ENCODE results near the gene BTBD9.

Gene BTBD9

DNA sequence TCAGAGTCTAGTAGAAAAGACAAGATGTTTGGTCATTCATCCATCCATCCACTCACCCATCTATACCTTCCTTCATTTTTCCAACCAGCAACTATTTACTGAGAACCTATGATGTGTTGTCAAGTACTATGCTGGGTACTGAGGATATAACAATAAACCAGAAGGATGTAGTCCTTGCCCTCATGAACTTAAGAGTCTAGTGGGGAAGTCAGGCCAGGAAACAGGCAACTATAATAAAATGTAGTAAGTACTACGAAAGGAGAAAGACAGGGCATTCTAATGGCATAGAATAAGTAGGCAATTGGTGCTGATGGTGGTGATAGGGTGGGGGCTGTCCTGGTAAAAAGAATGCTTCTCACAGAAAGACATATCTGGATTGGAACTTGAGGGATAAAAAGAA lies 245.7 kb downstream of the BTBD9 start:
- H2BK15ac ChIP-seq (ENCODE audit: low read depth, poor library complexity, severe bottlenecking) = no peak overlapping the region
- H4K91ac ChIP-seq (ENCODE audit: low read length) = no peak overlapping the region
- H3K36me3 ChIP-seq (ENCODE audit: control insufficient read depth in 1 of 2, insufficient read depth in 2 of 2, low read depth in 1 of 2, low read length in 2 of 2) = no peaks in the 10 kb centered on the region
- no peak overlapping the region for H2BK120ac ChIP-seq (ENCODE audit: low read depth, low read length)
- peak overlapping the region; percentile 28 for H3K9ac ChIP-seq (ENCODE audit: low read length)
- H2AK5ac ChIP-seq (ENCODE audit: low read length, severe bottlenecking) = no peak overlapping the region
- no peak overlapping the region for H2AFZ ChIP-seq (ENCODE audit: low read depth, low read length)
- no peak overlapping the region for H3K14ac ChIP-seq (ENCODE audit: low read length in 2 of 2)
- 36% methylated on average over 1 of the region's 1 CpG for WGBS
- H3K9me3 ChIP-seq (ENCODE audit: control insufficient read depth, low read length) = no peaks in the 10 kb centered on the region
- no peak overlapping the region for H3K4me2 ChIP-seq (ENCODE audit: low read length, poor library complexity, severe bottlenecking)
- no peak overlapping the region for H3K27ac ChIP-seq (ENCODE audit: low read length, poor library complexity, severe bottlenecking)
- H3K23ac ChIP-seq (ENCODE audit: low read length in 2 of 2) = no peak overlapping the region
- no peak overlapping the region for H3K4me3 ChIP-seq (ENCODE audit: insufficient read depth in 1 of 2, low read depth in 1 of 2, low read length in 2 of 2)
- no peak for DNase-seq
- no peak overlapping the region for H4K8ac ChIP-seq (ENCODE audit: low read length)
- H3K27me3 ChIP-seq (ENCODE audit: control insufficient read depth in 1 of 2, insufficient read depth in 1 of 2, low read length in 2 of 2) = no peaks in the 10 kb centered on the region
- no peak overlapping the region for H2BK12ac ChIP-seq (ENCODE audit: low read length in 2 of 2)
- H3K18ac ChIP-seq (ENCODE audit: low read depth in 1 of 2, low read length in 2 of 2) = no peak overlapping the region
- no peak overlapping the region for H2BK5ac ChIP-seq (ENCODE audit: low read depth, low read length, poor library complexity, severe bottlenecking)
- H3K4me1 ChIP-seq (ENCODE audit: control insufficient read depth, insufficient read depth, low read depth, low read length) = peaks cover 3% of the 10 kb centered on the region
- H3K79me1 ChIP-seq (replicated peaks; ENCODE audit: low read length, poor library complexity, severe bottlenecking) = peaks cover 1% of the 10 kb centered on the region
- no peak overlapping the region for H3K4ac ChIP-seq (ENCODE audit: low read depth in 1 of 2, low read length in 2 of 2)

DNA sequence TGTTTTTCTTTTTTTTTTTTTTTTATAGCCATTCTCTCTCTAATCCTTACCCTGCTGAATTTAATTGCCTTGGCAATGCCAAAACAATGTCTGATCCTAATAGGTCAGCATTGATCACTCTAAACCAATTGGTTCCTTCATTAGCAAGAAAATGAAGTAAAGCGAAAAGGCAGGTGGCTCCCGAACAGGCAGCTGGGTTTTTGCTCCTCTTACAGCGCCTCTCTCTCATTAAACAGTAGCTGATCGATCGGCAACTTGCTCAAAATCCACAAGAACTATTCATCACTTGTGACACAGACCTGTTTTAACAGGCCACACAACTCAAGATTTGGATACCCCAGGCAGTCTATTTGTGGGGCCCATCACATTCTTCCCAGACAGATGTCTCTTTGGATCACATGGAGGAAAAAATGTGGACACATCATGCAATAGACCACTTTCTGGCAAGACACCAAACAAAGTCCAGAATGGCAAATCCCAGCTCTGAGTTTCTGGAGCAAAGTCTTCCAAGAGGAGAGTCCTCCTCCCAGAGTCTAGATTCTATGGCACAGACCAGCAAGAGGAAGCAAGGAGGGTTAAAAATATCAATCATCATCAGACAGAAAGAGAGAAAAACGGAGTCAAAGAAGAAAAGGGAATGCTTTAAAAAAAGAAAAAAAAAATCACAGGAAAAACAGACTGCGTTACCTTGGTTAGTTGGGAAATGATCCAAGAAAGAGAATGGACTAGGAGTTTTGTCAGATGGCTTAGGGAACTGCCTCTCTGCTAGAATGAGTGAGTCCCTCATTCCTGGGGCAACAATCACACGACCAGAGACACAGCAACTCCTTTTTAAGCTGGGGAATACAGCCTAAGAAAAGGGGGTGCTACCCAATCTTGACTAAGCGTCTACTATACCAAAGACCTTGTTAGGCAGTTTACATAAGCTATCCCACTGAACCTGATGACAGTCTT lies 247.8 kb downstream of the BTBD9 start:
- H4K91ac ChIP-seq (ENCODE audit: low read length) = no peak overlapping the region
- no peak overlapping the region for H2BK5ac ChIP-seq (ENCODE audit: low read depth, low read length, poor library complexity, severe bottlenecking)
- no peaks in the 10 kb centered on the region for H3K27me3 ChIP-seq (ENCODE audit: control insufficient read depth in 1 of 2, insufficient read depth in 1 of 2, low read length in 2 of 2)
- H3K4me1 ChIP-seq (ENCODE audit: control insufficient read depth, insufficient read depth, low read depth, low read length) = peaks cover 3% of the 10 kb centered on the region
- H3K79me1 ChIP-seq (replicated peaks; ENCODE audit: low read length, poor library complexity, severe bottlenecking) = no peaks in the 10 kb centered on the region
- H3K18ac ChIP-seq (ENCODE audit: low read depth in 1 of 2, low read length in 2 of 2) = no peak overlapping the region
- no peak overlapping the region for H3K4me2 ChIP-seq (ENCODE audit: low read length, poor library complexity, severe bottlenecking)
- no peak overlapping the region for H2AK5ac ChIP-seq (ENCODE audit: low read length, severe bottlenecking)
- no peak overlapping the region for H2BK15ac ChIP-seq (ENCODE audit: low read depth, poor library complexity, severe bottlenecking)
- peak; percentile 48 for DNase-seq
- 92% methylated on average over 8 of the region's 9 CpGs for WGBS
- no peak overlapping the region for H3K4ac ChIP-seq (ENCODE audit: low read depth in 1 of 2, low read length in 2 of 2)
- no peak overlapping the region for H3K27ac ChIP-seq (ENCODE audit: low read length, poor library complexity, severe bottlenecking)
- no peaks in the 10 kb centered on the region for H3K36me3 ChIP-seq (ENCODE audit: control insufficient read depth in 1 of 2, insufficient read depth in 2 of 2, low read depth in 1 of 2, low read length in 2 of 2)
- no peak overlapping the region for H3K23ac ChIP-seq (ENCODE audit: low read length in 2 of 2)
- no peak overlapping the region for H3K4me3 ChIP-seq (ENCODE audit: insufficient read depth in 1 of 2, low read depth in 1 of 2, low read length in 2 of 2)
- no peak overlapping the region for H3K14ac ChIP-seq (ENCODE audit: low read length in 2 of 2)
- no peak overlapping the region for H2AFZ ChIP-seq (ENCODE audit: low read depth, low read length)
- H3K9me3 ChIP-seq (ENCODE audit: control insufficient read depth, low read length) = no peaks in the 10 kb centered on the region
- H2BK120ac ChIP-seq (ENCODE audit: low read depth, low read length) = no peak overlapping the region
- H3K9ac ChIP-seq (ENCODE audit: low read length) = no peak overlapping the region
- no peak overlapping the region for H2BK12ac ChIP-seq (ENCODE audit: low read length in 2 of 2)
- no peak overlapping the region for H4K8ac ChIP-seq (ENCODE audit: low read length)

DNA sequence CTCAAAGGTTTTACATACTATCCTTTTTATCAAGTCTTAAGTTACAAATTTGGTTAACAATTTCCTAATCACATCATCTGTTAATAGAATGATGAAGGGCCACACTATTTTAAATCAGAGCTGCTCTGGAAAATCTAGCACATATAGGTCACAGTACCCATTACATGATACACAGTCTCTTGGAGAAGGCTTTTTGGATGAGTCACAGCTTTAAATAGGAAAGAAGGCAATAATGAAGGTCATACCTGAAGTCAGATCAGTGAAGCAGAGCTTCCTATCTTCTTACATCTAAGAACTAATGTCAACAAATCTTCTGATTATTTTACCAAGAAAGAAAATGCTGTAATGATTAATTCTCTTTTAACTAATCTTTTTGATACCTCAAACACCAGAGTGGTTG lies 248.5 kb downstream of the BTBD9 start:
- H3K4me1 ChIP-seq (ENCODE audit: control insufficient read depth, insufficient read depth, low read depth, low read length) = peaks cover 3% of the 10 kb centered on the region
- H3K23ac ChIP-seq (ENCODE audit: low read length in 2 of 2) = no peak overlapping the region
- H3K36me3 ChIP-seq (ENCODE audit: control insufficient read depth in 1 of 2, insufficient read depth in 2 of 2, low read depth in 1 of 2, low read length in 2 of 2) = no peaks in the 10 kb centered on the region
- no peak overlapping the region for H3K18ac ChIP-seq (ENCODE audit: low read depth in 1 of 2, low read length in 2 of 2)
- H2BK15ac ChIP-seq (ENCODE audit: low read depth, poor library complexity, severe bottlenecking) = no peak overlapping the region
- peak; percentile 50 for DNase-seq
- H4K8ac ChIP-seq (ENCODE audit: low read length) = no peak overlapping the region
- H3K4ac ChIP-seq (ENCODE audit: low read depth in 1 of 2, low read length in 2 of 2) = no peak overlapping the region
- peaks cover 2% of the 10 kb centered on the region for H3K79me1 ChIP-seq (replicated peaks; ENCODE audit: low read length, poor library complexity, severe bottlenecking)
- H2AK5ac ChIP-seq (ENCODE audit: low read length, severe bottlenecking) = no peak overlapping the region
- H3K27me3 ChIP-seq (ENCODE audit: control insufficient read depth in 1 of 2, insufficient read depth in 1 of 2, low read length in 2 of 2) = no peaks in the 10 kb centered on the region
- peak overlapping the region; percentile 9 for H3K27ac ChIP-seq (ENCODE audit: low read length, poor library complexity, severe bottlenecking)
- H3K9me3 ChIP-seq (ENCODE audit: control insufficient read depth, low read length) = no peaks in the 10 kb centered on the region
- no peak overlapping the region for H2BK120ac ChIP-seq (ENCODE audit: low read depth, low read length)
- no peak overlapping the region for H3K4me2 ChIP-seq (ENCODE audit: low read length, poor library complexity, severe bottlenecking)
- no peak overlapping the region for H2BK5ac ChIP-seq (ENCODE audit: low read depth, low read length, poor library complexity, severe bottlenecking)
- H3K4me3 ChIP-seq (ENCODE audit: insufficient read depth in 1 of 2, low read depth in 1 of 2, low read length in 2 of 2) = no peak overlapping the region
- H4K91ac ChIP-seq (ENCODE audit: low read length) = no peak overlapping the region
- no peak overlapping the region for H3K14ac ChIP-seq (ENCODE audit: low read length in 2 of 2)
- H3K9ac ChIP-seq (ENCODE audit: low read length) = no peak overlapping the region
- H2AFZ ChIP-seq (ENCODE audit: low read depth, low read length) = no peak overlapping the region
- H2BK12ac ChIP-seq (ENCODE audit: low read length in 2 of 2) = no peak overlapping the region

DNA sequence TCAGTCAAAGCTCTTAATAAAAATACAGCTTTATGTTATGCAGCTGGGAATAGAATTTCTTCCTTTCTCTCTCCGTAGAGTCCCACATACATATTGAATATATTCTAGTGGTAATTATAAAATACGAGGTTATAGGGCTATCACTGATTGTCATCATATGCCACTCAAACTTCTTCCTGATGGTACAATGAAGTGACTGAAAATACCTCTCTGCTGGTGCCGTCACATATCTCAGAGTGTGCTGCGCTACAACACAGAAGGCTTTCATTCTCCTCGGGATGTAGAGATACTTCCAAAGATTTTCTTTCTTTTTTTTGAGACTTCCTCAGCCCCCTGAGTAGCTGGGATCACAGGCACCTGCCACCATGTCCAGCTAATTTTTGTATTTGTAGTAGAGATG lies 249.9 kb downstream of the BTBD9 start:
- Histone ChIP-seq H2BK12ac (ENCODE audit: low read length in 2 of 2) (no peak overlapping the region), H3K18ac (ENCODE audit: low read depth in 1 of 2, low read length in 2 of 2) (no peak overlapping the region), H2AK5ac (ENCODE audit: low read length, severe bottlenecking) (no peak overlapping the region), H3K4me1 (ENCODE audit: control insufficient read depth, insufficient read depth, low read depth, low read length) (peaks cover 3% of the 10 kb centered on the region), H3K27me3 (ENCODE audit: control insufficient read depth in 1 of 2, insufficient read depth in 1 of 2, low read length in 2 of 2) (no peaks in the 10 kb centered on the region), H3K4me3 (ENCODE audit: insufficient read depth in 1 of 2, low read depth in 1 of 2, low read length in 2 of 2) (no peak overlapping the region), H3K23ac (ENCODE audit: low read length in 2 of 2) (no peak overlapping the region), H3K9me3 (ENCODE audit: control insufficient read depth, low read length) (no peaks in the 10 kb centered on the region), H3K14ac (ENCODE audit: low read length in 2 of 2) (no peak overlapping the region), H4K8ac (ENCODE audit: low read length) (no peak overlapping the region), H3K36me3 (ENCODE audit: control insufficient read depth in 1 of 2, insufficient read depth in 2 of 2, low read depth in 1 of 2, low read length in 2 of 2) (no peaks in the 10 kb centered on the region), H3K27ac (ENCODE audit: low read length, poor library complexity, severe bottlenecking) (no peak overlapping the region), H2AFZ (ENCODE audit: low read depth, low read length) (no peak overlapping the region), H3K9ac (ENCODE audit: low read length) (no peak overlapping the region), H3K79me1 (replicated peaks; ENCODE audit: low read length, poor library complexity, severe bottlenecking) (peaks cover 2% of the 10 kb centered on the region), H3K4me2 (ENCODE audit: low read length, poor library complexity, severe bottlenecking) (no peak overlapping the region), H2BK120ac (ENCODE audit: low read depth, low read length) (no peak overlapping the region), H3K4ac (ENCODE audit: low read depth in 1 of 2, low read length in 2 of 2) (no peak overlapping the region), H2BK15ac (ENCODE audit: low read depth, poor library complexity, severe bottlenecking) (no peak overlapping the region), H2BK5ac (ENCODE audit: low read depth, low read length, poor library complexity, severe bottlenecking) (no peak overlapping the region), H4K91ac (ENCODE audit: low read length) (no peak overlapping the region)
- DNase-seq = no peak
- 96% methylated on average over 4 of the region's 5 CpGs for WGBS

All from mesenchymal stem cell (in vitro differentiated cells and primary cell).